Measurements from ENCODE around the gene TBC1D9.

Gene TBC1D9

DNA sequence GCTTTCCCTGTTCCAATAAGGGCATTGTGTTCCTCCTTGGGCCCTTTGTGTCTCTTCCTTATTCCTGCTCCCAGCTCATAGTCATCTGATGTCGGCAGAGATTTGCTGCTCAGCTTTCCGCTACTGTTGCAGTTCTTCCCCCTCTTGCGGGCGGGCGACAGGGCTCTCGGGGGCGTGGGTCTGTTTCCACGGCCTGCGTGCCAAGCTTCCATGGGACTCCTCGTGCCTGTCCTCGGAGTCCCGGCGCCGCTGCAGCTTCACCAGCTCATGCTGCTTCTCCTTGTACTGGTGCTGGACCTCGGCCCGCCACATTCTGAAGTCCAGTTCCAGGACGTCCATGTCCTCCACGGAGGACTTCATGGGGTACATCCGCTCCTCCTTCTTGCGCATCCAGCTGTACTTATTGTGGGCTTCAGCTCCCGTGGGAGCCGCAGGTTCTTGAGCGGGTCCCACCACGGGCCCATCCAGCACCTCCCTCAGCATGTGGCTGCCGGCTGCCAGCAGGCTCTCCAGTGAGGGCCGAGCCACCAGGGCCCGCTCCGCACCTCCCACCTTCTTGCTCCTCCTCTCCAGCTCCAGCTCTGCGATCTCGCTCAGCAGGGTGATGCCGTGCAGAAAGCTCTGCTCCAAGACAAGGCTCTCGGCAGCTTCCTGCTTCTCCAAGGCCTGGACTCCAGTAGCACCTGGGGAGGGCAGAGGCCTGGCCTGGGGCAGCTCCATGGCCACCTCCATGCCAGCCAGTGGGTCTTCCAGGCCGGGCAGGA lies 113.3 kb downstream of the TBC1D9 start:
- TF ChIP-seq, protein P1, sequence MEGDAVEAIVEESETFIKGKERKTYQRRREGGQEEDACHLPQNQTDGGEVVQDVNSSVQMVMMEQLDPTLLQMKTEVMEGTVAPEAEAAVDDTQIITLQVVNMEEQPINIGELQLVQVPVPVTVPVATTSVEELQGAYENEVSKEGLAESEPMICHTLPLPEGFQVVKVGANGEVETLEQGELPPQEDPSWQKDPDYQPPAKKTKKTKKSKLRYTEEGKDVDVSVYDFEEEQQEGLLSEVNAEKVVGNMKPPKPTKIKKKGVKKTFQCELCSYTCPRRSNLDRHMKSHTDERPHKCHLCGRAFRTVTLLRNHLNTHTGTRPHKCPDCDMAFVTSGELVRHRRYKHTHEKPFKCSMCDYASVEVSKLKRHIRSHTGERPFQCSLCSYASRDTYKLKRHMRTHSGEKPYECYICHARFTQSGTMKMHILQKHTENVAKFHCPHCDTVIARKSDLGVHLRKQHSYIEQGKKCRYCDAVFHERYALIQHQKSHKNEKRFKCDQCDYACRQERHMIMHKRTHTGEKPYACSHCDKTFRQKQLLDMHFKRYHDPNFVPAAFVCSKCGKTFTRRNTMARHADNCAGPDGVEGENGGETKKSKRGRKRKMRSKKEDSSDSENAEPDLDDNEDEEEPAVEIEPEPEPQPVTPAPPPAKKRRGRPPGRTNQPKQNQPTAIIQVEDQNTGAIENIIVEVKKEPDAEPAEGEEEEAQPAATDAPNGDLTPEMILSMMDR (IDR thresholded peaks at IDR 0.05; ENCODE audit: poor library complexity, severe bottlenecking), result no peak
- H3K27me3 ChIP-seq (ENCODE audit: insufficient read depth, poor library complexity, severe bottlenecking), result no peaks in the 10 kb centered on the region
- DNase-seq (ENCODE audit: low spot score) (no peak), ATAC-seq (ENCODE audit: low read depth) (no peak)
- no peak overlapping the region for H3K4me3 ChIP-seq (ENCODE audit: severe bottlenecking)
- H3K4me1 ChIP-seq (ENCODE audit: insufficient read depth, poor library complexity, severe bottlenecking), result no peaks in the 10 kb centered on the region
- no peak overlapping the region for H3K27ac ChIP-seq (ENCODE audit: poor library complexity, severe bottlenecking)
- no peaks in the 10 kb centered on the region for H3K9me3 ChIP-seq (ENCODE audit: severe bottlenecking)
- H3K36me3 ChIP-seq (ENCODE audit: low read depth), result no peaks in the 10 kb centered on the region; the same call in 1 of the 2 replicates

DNA sequence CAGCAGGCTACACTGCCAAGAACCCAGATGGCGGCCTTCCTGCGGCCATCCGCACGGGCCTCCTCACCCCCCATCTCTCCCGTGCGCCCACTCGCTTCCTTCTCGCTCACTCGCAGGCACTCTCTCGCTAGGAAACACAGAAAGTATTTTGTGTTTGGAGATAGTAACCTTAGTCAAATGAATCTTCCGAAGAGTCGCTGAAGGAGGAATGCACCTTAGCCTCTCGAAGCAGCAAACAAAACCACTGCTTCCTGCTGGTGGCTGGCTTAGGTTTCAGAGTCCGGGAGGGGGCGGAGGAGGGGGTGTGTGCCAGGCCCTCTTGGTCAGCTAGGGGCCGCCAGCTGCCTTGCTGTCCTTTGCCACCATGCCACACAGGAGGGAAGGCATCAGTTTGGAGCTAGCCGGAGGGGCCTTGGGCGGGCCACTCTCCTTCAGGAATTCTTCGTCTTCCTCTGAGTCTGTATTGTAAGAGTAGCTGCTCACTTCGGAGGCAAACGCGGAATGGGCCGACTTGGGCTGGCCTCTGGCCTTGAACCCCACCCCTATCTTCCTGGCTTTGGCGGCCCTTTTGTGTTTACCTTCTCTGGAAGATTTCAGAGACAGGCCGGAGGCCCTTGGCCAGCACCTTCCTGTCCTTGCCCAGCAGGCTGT lies 114.3 kb downstream of the TBC1D9 start:
- no peak for DNase-seq (ENCODE audit: low spot score)
- Histone ChIP-seq H3K4me3 (ENCODE audit: severe bottlenecking) (no peak overlapping the region), H3K36me3 (ENCODE audit: low read depth) (no peaks in the 10 kb centered on the region; the same call in 1 of the 2 replicates), H3K4me1 (ENCODE audit: insufficient read depth, poor library complexity, severe bottlenecking) (no peaks in the 10 kb centered on the region), H3K27me3 (ENCODE audit: insufficient read depth, poor library complexity, severe bottlenecking) (no peaks in the 10 kb centered on the region), H3K9me3 (ENCODE audit: severe bottlenecking) (no peaks in the 10 kb centered on the region), H3K27ac (ENCODE audit: poor library complexity, severe bottlenecking) (no peak overlapping the region)
- TF ChIP-seq, protein P1 (IDR thresholded peaks at IDR 0.05; ENCODE audit: poor library complexity, severe bottlenecking), result no peak
- no peak for ATAC-seq (ENCODE audit: low read depth)

DNA sequence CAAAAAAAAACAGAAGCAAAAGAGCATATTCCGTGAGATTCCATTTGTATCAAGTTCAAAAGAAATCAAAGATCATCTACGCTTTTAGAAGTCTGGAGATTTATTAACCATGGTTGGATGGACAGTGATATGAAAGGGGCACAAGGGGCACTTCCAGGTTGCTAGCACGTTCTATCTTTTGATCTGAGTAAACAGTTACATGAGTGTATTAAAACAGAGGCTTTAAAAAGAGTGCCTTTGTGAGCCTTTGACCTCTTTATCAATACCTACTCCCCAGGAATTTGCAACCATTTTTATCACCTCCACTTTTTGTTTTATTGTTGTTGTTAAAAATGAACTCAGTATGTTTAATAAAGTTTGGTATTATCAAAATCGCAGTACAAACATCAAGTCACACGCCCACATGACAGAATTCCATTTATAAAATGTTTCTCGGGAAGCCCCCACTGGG lies 115.1 kb downstream of the TBC1D9 start:
- Histone ChIP-seq H3K4me3 (ENCODE audit: severe bottlenecking) (no peak overlapping the region), H3K27ac (ENCODE audit: poor library complexity, severe bottlenecking) (no peak overlapping the region), H3K36me3 (ENCODE audit: low read depth) (no peaks in the 10 kb centered on the region; the same call in 1 of the 2 replicates), H3K4me1 (ENCODE audit: insufficient read depth, poor library complexity, severe bottlenecking) (no peaks in the 10 kb centered on the region), H3K9me3 (ENCODE audit: severe bottlenecking) (no peaks in the 10 kb centered on the region), H3K27me3 (ENCODE audit: insufficient read depth, poor library complexity, severe bottlenecking) (no peaks in the 10 kb centered on the region)
- TF ChIP-seq, protein P1 (IDR thresholded peaks at IDR 0.05; ENCODE audit: poor library complexity, severe bottlenecking), result no peak
- no peak for DNase-seq (ENCODE audit: low spot score)
- no peak for ATAC-seq (ENCODE audit: low read depth)

DNA sequence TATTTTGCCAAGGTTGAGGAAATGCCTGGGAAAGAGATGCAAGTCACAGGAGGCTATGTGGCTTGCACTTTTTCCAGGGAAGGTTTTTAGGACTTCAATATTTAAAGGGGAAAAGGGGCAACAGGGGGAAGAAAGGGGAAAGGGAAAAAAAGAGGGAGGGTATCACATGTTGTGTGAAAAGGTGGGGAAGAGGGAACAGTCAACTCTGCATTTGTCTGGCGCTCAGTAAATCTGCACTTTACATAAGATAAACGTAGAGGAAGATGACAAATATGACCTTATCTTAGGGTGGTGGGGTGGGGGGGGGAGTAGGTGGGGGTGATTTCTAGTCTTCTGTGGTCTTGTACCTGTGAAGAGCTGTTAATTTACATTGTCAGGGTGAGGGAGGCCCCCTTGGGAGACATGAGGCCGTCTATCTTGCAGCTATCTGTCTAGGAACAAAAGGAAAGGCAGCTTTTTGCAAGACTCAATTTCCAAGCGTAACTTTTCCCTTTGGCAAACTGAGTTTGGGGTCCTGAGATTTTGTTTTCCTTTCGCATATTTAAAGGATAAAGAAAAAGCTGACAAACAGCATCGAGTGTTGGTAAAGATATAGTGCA lies 115.9 kb downstream of the TBC1D9 start:
- no peaks in the 10 kb centered on the region for H3K9me3 ChIP-seq (ENCODE audit: severe bottlenecking)
- no peaks in the 10 kb centered on the region; the same call in 1 of the 2 replicates for H3K36me3 ChIP-seq (ENCODE audit: low read depth)
- ATAC-seq (ENCODE audit: low read depth), result no peak
- no peak overlapping the region for H3K4me3 ChIP-seq (ENCODE audit: severe bottlenecking)
- H3K4me1 ChIP-seq (ENCODE audit: insufficient read depth, poor library complexity, severe bottlenecking), result no peaks in the 10 kb centered on the region
- H3K27me3 ChIP-seq (ENCODE audit: insufficient read depth, poor library complexity, severe bottlenecking), result no peaks in the 10 kb centered on the region
- DNase-seq (ENCODE audit: low spot score), result no peak
- TF ChIP-seq, protein P1 (IDR thresholded peaks at IDR 0.05; ENCODE audit: poor library complexity, severe bottlenecking), result no peak
- H3K27ac ChIP-seq (ENCODE audit: poor library complexity, severe bottlenecking), result no peak overlapping the region

All from RWPE2 (cell line).